Effector CD8-positive, alpha-beta T cell (primary cell): ENCODE measurements around the gene CCDC69.
"Not testable (repeated sequence)": the region's sequence is repeated elsewhere in the genome, so short reads cannot be mapped to it uniquely, and the experiment has no call there.

Source experiments
- DNase-seq: peaks from one replicate; lab custom pipeline; 2025; lab: John Stamatoyannopoulos, UW

Gene CCDC69

DNA sequence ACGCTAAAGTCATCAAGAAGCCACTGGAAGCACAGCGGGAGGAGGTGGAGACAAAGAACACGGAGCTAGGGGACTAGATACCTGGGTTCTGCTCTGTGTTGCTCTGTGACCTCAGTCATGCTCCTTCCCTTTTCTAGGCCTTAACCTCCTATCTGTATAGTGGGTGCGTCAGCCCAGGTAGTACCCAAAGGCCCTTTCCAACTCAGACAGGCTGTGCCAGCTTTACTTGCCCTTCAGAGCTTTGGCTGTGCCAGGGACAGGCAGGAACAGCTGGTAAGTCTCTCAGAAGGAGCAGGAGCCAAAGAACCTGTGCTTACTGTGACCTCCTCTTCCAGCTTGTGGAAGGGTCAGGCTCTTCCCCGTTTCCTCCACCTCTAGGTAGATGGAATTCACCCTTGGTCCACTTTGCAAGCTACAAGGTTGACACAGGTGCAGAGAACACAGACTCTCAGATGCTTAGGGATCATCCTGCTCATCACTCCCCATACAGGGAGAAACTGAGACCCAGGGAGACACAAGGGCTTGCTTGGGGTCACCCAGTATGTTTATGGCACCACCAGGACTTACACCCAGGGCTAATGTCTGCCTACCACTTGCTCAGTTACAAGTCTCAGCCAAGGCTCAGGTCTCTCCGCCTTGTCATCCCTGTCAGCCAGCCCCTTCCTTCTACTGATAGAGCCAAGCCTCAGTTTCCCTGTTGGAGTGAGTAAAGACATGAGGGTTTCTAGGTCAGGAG, 1.7 kb downstream of the CCDC69 start:
- DNase-seq = no peak

DNA sequence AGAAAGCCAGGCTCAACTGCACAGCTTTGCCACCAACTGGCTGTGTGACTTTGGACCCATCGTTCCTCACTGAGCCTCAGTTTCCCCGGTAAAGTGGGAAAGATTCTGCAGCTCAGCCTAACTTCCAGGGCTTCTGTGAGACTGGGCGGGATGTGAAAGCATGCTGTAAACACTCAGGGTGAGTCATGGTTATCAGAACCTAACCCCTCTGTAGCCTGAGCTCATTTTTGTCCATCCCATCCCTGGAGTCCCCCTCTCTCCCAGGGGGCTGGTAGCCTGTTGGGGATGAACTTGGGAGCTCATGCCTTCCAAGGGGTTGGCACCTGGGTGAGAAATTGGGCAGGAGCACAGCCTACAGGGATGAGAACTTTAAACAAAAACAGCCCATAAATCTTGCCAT, 2.3 kb downstream of the CCDC69 start:
- DNase-seq = no peak

DNA sequence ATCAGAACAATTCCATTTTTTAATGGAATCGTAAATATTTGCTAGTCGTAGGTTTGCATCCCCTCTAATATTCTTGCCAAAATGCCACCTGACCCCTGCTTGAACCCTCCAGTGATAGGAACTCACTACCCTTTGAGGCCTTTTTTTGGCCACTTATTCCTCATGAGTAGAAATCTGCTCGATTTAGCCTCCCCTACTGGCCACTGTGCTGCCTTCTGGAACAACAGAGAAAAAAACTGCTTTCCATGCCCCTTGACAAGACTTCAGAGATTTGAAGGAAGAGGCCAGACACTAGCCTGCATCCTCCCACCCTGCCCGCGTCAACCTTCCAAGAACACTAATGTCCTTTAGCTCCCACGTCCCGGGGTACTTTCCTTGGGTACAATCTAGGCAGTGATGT, 4.1 kb downstream of the CCDC69 start:
- no peak for DNase-seq

DNA sequence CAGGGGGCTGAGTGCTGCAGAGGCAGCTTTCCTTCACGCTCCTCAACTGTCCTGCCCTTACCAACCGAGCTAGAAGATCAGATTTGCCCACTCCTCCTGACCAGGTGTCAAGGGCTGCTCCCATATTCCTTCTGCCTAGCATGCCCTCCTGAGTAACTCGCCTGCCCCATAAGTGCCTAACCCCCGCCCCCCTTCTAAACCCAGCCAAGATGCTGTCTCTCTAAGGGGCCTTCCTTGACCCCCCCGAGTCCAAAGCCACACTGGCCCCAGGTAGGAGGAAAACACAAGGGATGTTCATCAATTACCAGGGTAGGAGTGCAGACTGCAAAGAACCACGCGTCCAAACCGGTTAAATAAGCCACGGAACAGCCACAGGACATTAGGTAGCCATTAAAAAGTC, 4.8 kb downstream of the CCDC69 start:
- DNase-seq = no peak

DNA sequence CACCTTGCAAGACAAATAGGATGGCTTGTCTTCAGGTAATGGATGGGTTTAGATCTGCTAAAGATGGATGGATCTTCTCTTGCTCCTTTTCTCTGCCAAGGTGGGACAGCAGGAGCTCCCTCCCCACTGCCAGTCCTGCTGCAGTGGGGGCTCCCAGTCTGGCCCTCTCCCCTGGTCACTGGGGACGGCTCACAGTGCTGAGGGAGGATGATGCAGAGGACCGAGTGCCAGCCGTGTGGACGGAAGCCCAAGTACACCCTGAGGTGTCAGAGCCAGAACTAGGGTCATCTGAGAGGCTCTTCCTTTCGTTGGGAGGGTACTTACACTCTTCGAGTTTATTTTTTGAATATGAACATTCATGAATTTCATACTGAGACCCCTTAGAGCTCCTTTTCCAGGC, 5.7 kb downstream of the CCDC69 start:
- DNase-seq = no peak

DNA sequence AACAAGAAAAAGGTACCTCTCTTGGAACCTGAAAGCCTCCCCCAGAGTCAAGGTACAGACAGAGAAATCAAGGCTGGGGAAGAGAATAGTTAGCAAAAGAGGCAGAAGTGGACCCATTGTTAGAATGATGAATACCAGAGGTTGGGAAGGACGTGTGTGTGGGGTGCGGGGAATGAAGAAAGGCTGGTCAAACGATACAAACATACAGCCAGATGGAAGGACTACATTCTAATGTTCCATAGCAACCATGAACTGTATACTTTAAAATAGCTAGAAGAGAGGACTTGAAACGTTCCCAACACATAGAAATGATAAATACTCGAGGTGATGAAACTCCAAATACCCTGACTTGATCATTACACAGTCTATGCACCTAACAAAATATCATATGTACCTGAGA, 7.1 kb downstream of the CCDC69 start:
- DNase-seq = no peak

DNA sequence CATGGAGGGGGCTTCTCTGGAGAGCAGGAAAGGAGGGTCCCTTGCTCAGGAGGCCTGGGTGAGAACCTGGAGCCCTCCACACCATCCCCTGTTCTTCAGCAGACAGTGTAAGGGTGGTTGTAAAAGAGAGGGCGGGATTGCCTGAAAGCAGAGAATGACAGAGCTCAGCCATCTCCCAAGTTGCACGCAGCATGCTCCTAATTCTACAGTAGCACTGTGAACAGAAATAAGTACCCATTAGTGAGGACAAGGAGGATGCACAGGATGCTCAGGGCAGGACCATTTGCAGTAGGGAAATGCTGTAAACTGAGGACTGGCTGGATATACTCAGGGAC, 8.4 kb downstream of the CCDC69 start:
- no peak for DNase-seq

DNA sequence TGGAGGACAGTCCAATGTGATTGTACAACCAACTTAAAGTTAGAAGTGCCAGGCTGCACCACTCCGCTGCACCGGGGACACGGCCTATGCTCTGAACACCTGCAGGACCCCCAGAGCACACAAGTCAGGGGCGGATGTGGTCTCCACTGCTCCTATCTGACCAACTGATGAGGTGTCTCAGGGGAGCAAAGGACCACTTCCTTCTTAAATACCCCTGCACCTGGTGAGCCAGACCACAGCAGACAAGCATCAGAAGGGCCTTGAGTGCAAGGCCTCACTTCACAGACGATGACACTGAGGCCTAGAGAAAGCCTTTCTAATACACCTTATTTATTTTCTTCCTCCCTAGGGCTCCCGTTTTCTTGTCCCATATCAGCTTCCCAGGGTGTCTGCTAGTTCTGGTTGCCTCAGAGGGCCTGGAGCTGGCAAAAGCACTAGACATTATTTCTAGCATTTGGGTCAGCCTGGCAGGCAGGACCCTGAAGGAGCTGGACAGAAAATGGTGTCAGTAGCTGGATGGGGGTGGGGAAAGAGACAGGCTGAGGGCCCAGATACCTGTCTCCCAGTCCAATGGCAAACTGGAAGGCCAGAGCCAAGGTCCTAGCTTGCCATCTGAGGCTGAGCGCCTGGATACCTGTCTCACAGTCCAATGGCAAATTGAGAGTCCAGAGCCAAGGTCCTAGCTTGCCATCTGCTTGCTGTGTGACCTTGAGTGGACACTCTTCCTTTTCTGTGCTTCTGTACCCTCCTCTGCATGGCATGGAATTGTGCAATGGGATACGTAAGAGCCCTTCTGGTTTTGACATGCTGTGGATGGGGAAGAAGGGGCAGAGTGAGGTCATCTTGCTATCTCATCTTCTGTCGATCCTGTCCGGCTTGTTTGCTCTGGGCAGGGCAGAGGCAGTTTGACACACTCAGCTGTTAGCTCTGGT, 9.0 kb downstream of the CCDC69 start:
- DNase-seq = no peak

DNA sequence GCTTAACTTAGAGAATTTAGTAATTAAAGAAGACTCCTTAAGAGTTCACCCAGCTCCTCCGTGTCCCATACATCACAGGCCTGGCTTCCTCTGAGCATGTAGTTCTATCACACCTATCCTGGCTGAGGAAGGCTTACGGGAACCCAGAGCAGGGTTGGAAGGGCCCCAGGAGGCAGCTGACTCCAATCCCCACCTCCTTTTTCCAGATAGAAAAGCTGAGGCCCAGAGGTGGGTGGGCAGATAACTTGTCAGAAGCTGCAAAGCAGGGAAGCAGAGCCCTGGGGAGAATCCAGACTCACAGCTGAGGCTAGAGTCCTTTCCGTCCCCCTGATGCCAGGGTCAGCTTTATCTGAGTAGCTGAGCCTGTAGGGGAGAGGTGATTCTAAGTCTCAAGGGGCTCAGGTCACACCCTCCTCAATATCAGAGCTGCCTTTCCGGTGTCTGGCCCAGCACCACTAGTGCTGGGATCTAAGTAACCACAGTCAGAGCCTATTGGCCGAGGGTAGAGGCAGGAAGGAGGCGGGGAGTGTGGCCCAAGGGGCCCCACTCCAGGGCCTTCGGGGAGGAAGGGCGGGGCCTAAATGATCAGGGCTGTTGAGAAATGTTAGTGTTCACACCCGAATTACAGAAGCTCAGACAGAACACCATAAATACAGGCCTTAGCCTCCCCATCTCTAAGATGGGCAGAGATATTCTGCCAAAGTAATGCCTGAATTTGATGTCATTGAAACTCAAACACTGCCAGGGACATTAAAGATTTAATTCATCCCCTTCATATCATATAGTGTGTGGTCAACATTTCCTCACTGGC, 9.9 kb downstream of the CCDC69 start:
- DNase-seq = peak; percentile 66

DNA sequence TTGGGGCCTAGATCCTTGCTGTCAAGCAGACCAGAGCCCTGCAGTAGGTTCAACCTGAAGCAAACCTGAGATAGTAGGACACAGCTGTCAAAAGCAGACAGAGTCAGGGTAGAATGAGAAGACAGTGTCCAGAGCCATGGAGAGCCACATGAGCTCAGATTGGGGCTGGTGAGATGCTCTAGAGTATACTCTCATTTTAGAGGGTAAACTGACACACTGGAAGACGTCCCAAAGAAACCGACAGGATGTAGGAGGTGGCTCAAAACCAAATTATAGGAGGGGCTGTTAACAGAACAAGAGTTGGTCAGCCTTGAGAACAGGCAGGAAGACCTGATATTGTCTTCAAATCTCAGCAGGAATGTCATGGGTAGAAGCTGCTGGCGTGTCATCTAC, 11.5 kb downstream of the CCDC69 start:
- no peak for DNase-seq

DNA sequence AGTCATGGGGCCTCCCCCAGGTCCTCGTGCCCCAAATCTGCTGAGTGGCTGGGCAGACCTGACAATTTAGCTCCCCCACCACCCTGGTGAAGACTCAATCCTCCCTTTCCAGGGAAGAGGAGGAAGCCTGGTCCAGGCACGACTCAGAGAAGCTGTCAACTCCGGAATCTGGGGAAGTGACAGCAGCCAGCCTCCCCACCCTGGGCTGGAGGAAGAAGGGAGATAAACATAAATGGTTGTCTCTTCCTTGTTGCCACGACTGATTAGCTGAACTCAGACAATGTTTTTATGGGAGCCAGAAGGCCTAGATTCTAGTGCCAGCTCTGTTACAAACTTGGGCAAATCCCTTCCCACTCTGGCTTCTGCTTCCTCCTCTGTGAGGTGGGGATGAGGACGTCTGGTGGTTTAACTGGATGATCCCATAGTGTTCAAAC, 15.4 kb downstream of the CCDC69 start:
- DNase-seq = no peak

DNA sequence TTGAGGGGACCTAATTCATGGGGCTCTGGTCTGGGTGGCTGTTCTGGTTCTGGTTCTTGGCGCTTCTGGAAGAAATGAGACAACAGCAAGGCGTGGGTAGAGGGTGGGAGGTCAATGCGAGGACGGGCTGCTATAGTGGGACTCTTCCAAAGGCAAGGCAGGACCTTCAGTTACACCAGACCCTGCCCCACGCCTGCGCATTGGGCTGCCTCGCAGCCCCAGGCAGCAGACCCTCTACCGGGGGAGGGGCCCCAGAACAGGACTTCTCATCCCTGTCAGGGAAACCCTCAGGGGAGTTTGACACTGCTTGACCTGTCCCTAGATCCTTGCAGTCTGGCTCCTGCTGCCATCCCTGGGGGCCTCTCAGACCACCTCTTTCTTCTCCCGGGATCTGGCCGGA, 18.5 kb downstream of the CCDC69 start:
- no peak for DNase-seq

DNA sequence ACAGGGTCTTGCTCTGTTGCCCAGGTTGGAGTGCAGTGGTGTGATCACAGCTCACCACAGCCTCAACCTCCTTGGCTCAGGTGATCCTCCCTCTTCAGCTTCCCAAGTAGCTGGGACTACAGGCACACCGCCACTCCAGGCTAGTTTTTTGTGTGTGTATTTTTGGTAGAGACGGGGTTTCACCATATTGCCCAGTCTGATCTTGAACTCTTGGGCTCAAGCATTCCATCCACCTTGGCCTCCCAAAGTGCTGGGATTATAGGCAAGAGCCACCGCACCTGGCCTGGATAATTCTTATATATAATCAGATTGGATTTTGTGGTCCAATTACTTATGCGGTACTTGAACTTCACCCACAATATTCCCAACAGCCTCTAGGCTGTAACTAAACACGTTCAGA, 19.8 kb downstream of the CCDC69 start:
- DNase-seq = no peak

DNA sequence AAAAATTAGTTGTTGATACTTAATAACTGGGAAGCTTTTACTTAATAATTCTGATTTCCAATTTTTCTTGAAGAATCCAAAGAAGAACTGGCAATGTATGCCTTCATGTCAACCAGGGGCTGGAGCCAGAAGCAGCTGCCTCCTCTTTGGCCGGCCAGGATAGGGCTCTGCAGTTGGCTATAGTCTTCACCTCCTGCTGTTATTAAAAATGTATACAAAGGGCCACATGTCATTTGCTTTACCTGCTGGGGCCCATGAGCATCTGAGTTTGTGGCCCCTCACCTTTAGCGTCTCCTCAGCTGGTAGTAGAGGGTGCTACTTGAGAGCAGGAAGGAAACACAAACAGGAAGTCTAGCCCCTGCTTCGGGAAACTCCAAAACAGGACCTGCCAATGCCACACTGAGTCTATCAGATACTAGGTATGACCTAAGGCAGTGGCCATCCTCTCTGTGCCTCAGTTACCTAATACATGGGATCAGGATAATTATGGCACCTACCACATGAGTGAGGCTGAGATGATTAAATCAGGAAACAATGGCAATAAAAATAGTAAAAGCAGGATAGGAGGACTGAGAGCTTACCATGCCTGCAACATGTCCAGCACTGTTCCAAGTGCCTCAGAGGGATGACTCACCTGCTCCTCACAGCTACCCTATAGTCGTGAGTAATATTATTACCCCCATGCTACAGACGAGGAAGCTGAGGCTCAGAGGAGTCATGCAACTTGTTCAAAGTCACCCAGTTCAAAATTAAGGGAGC, 21.3 kb downstream of the CCDC69 start:
- no peak for DNase-seq

DNA sequence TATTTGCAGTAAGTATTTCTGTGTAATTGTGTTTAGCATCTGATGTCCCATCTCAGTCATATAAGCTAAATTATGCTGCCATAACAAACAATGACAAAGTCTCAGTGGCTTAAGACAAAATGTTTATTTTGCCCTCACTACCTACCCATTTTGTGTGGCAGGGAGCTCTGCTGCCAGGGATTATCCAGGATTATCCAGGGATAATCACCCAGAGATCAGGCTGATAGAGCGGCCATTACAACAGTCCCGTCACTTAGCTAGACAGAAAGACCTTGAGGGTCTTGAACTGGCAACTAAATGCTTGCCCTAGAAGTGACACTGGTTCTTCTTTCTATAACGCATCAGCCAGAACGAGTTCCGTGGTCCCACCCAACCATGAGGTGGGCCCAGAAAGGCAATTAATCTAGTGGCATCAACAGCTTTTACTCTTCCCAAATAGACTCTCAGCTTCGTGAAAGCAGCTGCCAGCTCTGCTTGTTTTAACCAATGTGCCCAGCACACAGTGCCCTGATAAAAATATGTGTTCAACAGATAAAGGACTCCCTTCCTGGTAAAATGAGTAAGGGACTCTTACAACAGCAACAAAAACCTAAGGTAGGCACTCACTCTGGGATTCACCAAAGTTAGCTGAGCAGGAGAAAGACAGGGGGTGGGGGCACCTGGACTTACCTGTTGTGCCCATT, 22.8 kb downstream of the CCDC69 start:
- no peak for DNase-seq

DNA sequence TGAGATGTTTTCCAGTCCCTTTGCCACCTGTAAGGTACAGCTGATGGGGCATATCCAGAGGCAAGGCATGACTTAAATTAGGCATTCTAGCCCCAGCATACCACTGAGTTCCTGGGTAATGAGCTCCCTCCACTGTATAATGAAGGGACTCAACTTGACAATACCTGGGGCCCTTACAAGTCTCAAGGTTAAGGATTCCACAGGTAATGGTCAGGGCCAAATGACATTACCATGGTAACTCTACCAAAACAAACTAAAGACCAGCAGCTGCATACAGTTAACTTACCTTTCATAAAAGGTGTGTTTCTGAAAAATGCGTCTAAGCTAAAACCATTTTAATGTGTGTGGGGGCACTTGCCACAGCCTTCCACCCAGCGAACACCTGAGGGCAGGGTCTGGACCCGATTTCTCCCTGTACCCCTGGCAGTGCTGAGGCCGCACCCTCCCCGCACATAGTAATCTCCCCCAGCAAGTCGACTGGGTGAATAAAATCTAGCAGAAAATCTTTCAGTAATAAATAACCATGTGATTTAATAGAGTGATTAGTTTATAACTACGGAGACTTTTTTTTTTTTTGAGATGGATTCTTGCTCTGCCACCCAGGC, 24.2 kb downstream of the CCDC69 start:
- DNase-seq = no peak

DNA sequence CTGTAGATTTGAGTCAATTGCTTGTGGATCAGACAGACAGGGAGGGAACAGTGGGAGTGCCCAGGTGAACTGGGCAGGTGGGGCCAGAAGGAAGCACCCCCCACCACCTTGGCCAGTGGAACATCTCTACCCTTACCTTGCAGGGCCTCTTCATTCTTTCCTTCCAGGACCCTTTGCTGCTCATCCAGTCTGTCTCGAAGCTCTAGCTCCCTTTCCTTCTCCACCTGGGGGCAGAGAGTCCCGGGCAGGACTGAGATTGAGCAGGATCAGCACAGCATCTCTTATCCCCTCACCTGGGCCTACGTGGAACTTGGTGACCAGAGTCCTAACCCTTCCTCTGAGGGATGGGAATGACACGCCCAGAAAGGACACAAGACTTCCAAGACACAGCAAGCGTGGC, 25.0 kb downstream of the CCDC69 start:
- no peak for DNase-seq

DNA sequence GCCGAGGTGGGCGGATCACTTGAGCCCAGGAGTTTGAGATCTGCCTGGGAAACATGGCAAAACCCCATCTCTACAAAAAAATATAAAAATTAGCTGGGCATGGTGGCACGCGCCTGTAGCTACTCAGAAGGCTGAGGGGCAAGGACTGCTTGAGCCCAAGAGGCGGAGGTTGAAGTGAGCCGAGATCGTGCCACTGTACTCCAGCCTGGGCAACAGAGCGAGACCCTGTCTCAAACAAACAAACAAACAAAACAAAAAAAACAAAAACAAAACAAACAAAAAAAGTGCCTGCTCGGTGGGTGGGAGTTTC, 26.6 kb downstream of the CCDC69 start:
- DNase-seq = not testable (repeated sequence)

DNA sequence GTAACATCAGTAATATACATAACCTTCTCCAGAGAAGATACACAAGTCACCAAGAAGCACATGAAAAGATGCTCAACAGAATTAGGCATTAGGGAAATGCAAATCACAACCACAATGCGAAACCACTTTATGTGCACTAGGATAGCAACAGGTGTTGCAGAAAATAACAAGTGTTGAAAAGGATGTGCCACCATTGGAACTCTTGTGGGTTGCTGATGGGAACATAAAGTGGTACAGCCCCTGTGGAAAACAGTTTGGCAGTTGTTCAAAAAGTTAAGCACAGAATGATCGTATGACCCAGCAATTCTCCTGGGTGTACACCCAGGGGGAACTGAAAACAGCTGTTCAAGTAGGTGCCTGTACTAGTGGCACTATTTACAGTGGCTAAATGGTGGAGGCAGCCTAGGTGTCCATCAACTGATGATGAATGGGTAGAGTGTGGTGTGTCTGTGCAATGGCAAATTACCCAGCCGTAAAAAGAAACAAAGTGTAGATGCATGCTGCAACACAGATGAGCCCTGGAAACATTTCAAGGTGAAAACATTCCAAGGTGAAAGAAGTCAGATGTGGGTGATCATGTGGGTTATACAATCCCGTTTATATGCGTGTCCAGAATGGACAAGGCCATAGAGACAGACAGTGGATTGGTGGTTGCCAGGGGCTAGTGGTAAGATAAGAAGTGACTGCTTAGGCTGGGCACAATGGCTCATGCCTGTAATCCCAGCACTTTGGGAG, 27.2 kb downstream of the CCDC69 start:
- DNase-seq = no peak

DNA sequence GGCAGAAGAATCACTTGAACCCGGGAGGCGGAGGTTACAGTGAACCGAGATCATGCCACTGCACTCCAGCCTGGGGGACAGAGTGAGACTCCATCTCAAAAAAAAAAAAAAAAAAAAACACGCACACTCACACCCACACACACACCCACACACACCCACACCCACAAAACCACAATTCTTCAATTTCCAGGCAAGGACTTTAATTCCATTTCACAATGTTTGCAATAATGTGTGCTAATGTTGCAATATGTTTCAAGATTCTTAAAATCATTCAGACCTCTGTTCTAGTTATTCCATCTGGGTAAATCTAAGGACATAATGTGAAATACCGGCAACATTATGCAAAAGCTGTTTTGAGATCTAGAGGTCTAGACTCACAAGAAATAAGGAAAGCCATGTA, 28.3 kb downstream of the CCDC69 start:
- no peak for DNase-seq
